Osteocyte (in vitro differentiated cells): ENCODE results near the gene PGM2L1. TPM values are rescaled to one million over a fixed set of nuclear protein-coding genes. Genes with fewer than 3 reads are reported as not detected.
"Not testable (repeated sequence)": the region's sequence is repeated elsewhere in the genome, so short reads cannot be mapped to it uniquely, and the experiment has no call there.

Experiments used
- DNase-seq: peaks from one replicate; pipeline ENCODE4 v3.0.0; 2021; ENCODE audit warnings: mixed read lengths; ENCODE audit not compliant: unreplicated experiment; ENCODE audit errors: extremely low spot score
- H3K27ac Mint-ChIP-seq: one replicate; pipeline ENCODE4 v1.8.0; 2021; ENCODE audit warnings: mild to moderate bottlenecking, mixed read lengths; ENCODE audit not compliant: unreplicated experiment
- H3K27me3 Mint-ChIP-seq: one replicate; pipeline ENCODE4 v1.8.0; 2021; ENCODE audit warnings: mixed read lengths; ENCODE audit not compliant: unreplicated experiment
- H3K36me3 Mint-ChIP-seq: one replicate; pipeline ENCODE4 v1.8.0; 2021; ENCODE audit warnings: mixed read lengths; ENCODE audit not compliant: unreplicated experiment
- H3K4me1 Mint-ChIP-seq: one replicate; pipeline ENCODE4 v1.8.0; 2021; ENCODE audit warnings: mixed read lengths; ENCODE audit not compliant: unreplicated experiment
- H3K4me3 Mint-ChIP-seq: one replicate; pipeline ENCODE4 v1.8.0; 2021; ENCODE audit warnings: mild to moderate bottlenecking, moderate library complexity, mixed read lengths; ENCODE audit not compliant: unreplicated experiment
- H3K9me3 Mint-ChIP-seq: one replicate; pipeline ENCODE4 v1.8.0; 2021; ENCODE audit warnings: mixed read lengths; ENCODE audit not compliant: unreplicated experiment
- CTCF ChIP-seq: fragments of 200-600 bp; sonication (generic); IDR thresholded peaks from 2 replicates; pipeline ENCODE4 v1.5.0; 2021; ENCODE audit warnings: antibody characterized with exemption, mild to moderate bottlenecking, moderate library complexity
- total RNA-seq: library from RNA; stranded (reverse); gene quantifications from 2 replicates; pipeline ENCODE4 v1.2.1, GENCODE V29; 2021

Gene PGM2L1
- total RNA-seq, 1 donor from 2014 or later = 22.1 TPM

GRCh38 chr11:74341921-74342320, 56.3 kb downstream of the PGM2L1 start:
- Mint-ChIP-seq H3K36me3 (peaks cover 60% of the 10 kb centered on the region), H3K4me3 (no peak overlapping the region), H3K4me1 (peaks cover 5% of the 10 kb centered on the region), H3K27ac (no peak overlapping the region), H3K27me3 (no peaks in the 10 kb centered on the region), H3K9me3 (no peaks in the 10 kb centered on the region)
- no peak for DNase-seq
- TF ChIP-seq CTCF = no peak

DNA sequence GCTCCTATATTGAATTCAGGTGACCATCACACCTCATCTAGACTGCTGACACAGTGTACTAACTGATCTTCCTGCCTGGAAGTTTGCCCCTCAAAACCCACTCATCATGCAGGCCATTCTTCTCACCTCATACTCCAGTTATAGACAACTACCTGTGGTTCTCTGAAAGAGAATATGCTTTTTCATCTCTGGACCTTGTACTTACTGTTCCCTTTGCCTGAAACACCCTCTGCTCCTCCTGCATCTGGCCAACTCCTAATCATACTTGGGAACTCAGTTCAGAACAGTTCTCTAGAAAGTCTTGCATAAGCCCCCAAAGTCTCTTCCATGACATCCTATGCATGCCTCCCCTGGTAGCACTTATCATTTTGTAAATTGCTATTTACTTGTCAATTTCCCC, 58.6 kb downstream of the PGM2L1 start:
- Mint-ChIP-seq H3K9me3 (no peaks in the 10 kb centered on the region), H3K27ac (no peak overlapping the region), H3K27me3 (no peaks in the 10 kb centered on the region), H3K4me1 (no peaks in the 10 kb centered on the region), H3K4me3 (no peak overlapping the region), H3K36me3 (peaks cover 66% of the 10 kb centered on the region)
- DNase-seq = no peak
- TF ChIP-seq CTCF = no peak

DNA sequence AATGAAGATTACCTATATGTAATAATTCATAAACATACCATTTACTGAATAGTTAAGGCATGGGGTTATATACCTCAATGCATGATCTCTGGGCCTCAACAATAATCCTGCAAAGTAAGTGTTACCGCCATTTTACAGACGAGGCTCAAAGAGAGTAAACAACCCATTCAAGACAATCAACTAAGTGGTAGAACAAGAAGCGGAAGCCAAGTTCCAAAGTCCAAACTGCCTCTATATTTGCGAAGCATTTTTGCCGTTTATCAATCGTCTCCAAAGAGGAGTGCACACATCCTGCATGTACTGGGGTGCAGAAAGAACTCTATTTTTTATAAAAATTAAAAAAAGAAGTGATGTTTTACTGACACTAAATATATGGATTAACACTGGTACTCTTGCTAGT, 59.3 kb downstream of the PGM2L1 start:
- no peak overlapping the region for H3K27ac Mint-ChIP-seq
- no peak overlapping the region for H3K4me3 Mint-ChIP-seq
- H3K27me3 Mint-ChIP-seq = no peaks in the 10 kb centered on the region
- no peaks in the 10 kb centered on the region for H3K9me3 Mint-ChIP-seq
- no peak for DNase-seq
- peaks cover 61% of the 10 kb centered on the region for H3K36me3 Mint-ChIP-seq
- no peak for TF ChIP-seq CTCF
- peaks cover under 1% of the 10 kb centered on the region for H3K4me1 Mint-ChIP-seq

- Mint-ChIP-seq H3K27me3 (no peaks in the 10 kb centered on the region), H3K4me3 (no peak overlapping the region), H3K4me1 (peaks cover 38% of the 10 kb centered on the region), H3K9me3 (no peaks in the 10 kb centered on the region), H3K36me3 (peaks cover 27% of the 10 kb centered on the region), H3K27ac (no peak overlapping the region)
- DNase-seq = no peak
- TF ChIP-seq CTCF = no peak
These were observed 65.0 kb downstream of the PGM2L1 start for GRCh38 chr11:74333193-74333592.

- no peaks in the 10 kb centered on the region for H3K9me3 Mint-ChIP-seq
- TF ChIP-seq CTCF = no peak
- DNase-seq = no peak
- peaks cover 40% of the 10 kb centered on the region for H3K4me1 Mint-ChIP-seq
- H3K4me3 Mint-ChIP-seq = no peak overlapping the region
- H3K27ac Mint-ChIP-seq = no peak overlapping the region
- no peaks in the 10 kb centered on the region for H3K27me3 Mint-ChIP-seq
- peaks cover 25% of the 10 kb centered on the region for H3K36me3 Mint-ChIP-seq
These were observed 65.9 kb downstream of the PGM2L1 start for GRCh38 chr11:74332291-74332690.

DNA sequence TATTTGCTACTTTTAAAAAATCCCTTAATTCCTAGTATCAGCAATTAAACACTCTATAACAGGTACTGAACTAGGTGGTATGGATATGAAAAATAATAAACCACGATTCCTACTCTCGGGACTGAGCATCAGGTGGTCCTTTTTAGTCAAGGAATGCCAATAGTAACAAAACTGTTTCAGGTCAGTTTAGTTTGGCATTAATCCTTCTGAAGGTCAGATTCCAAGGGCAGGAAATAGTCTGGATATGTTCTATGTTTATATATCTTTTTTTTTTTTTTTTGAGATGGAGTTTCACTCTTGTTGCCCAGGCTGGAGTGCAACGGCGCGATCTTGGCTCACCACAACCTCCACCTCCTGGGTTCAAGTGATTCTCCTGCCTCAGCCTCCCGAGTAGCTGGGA, 67.2 kb downstream of the PGM2L1 start:
- H3K36me3 Mint-ChIP-seq = peaks cover 18% of the 10 kb centered on the region
- H3K4me3 Mint-ChIP-seq, H3K27me3 Mint-ChIP-seq, H3K9me3 Mint-ChIP-seq, DNase-seq: not testable (repeated sequence)
- peaks cover 53% of the 10 kb centered on the region for H3K4me1 Mint-ChIP-seq
- H3K27ac Mint-ChIP-seq = peak overlapping the region; percentile 73
